ENCODE data around the gene USP31. TPM values are rescaled to one million over a fixed set of nuclear protein-coding genes. Genes with fewer than 3 reads are reported as not detected.

Gene USP31
- total and polyA plus RNA-seq, 2 of the 8 experiments (the other 6 are each of a cell fraction or from before 2014, with no cell fraction given), result 6.7 to 19.0 TPM

- H3K4me2 ChIP-seq (ENCODE audit: insufficient read depth in 1 of 2, low read depth in 2 of 2, low read length in 2 of 2), result peak overlapping the region; percentile 83 to 92
- peaks cover 8% of the 10 kb centered on the region; the same call in 1 of the 2 replicates for H3K23me2 ChIP-seq (ENCODE audit: low read depth, low read length)
- no peak overlapping the region for H3K14ac ChIP-seq (ENCODE audit: insufficient read length)
- H3K4me1 ChIP-seq (replicated peaks in 1 of 4; ENCODE audit: control insufficient read depth in 3 of 4, insufficient read depth in 4 of 4, low read length in 3 of 4), result peaks cover 0 to 8% (median 4%) of the 10 kb centered on the region in 4 experiments; a peak in 4 of 7 replicates
- no peak overlapping the region for H2BK5ac ChIP-seq (ENCODE audit: low read depth, low read length)
- no peaks in the 10 kb centered on the region for H3K79me1 ChIP-seq (ENCODE audit: low read depth, low read length)
- no peak overlapping the region for H2BK15ac ChIP-seq (ENCODE audit: low read length)
- no peak overlapping the region for H3K23ac ChIP-seq (ENCODE audit: insufficient read length)
- FAIRE-seq (no peak), DNase-seq (ENCODE audit: low read depth in 1 of 2, low spot score in 2 of 2) (peak; percentile 84 to 98)
- H4K8ac ChIP-seq (ENCODE audit: extremely low read depth, insufficient read depth, low read length), result no peak overlapping the region
- H3K18ac ChIP-seq (ENCODE audit: extremely low read depth, low read length), result no peak overlapping the region
- H3K9ac ChIP-seq (replicated peaks in 1 of 4; ENCODE audit: extremely low read depth in 1 of 4, low read depth in 3 of 4, low read length in 3 of 4), result no peak overlapping the region
- H3K4ac ChIP-seq (replicated peaks; ENCODE audit: insufficient read length, low read depth, low read length), result no peak overlapping the region
- H4K5ac ChIP-seq (ENCODE audit: insufficient read length, low read depth, low read length), result no peak overlapping the region
- H2BK120ac ChIP-seq (replicated peaks; ENCODE audit: low read depth, low read length), result no peak overlapping the region
- H4K91ac ChIP-seq (replicated peaks; ENCODE audit: insufficient read length, low read length), result no peak overlapping the region
- no peak overlapping the region for H2BK12ac ChIP-seq (ENCODE audit: low read depth, low read length)
- peaks cover 7 to 23% (median 16%) of the 10 kb centered on the region in 4 experiments for H3K27me3 ChIP-seq (replicated peaks in 1 of 4; ENCODE audit: control insufficient read depth in 3 of 4, extremely low read depth in 1 of 4, insufficient read depth in 3 of 4, low read length in 3 of 4)
- POLR2A ChIA-PET (ENCODE audit: partially characterized antibody), result no interaction called here
- CTCF ChIA-PET (ENCODE audit: partially characterized antibody), result interaction anchor here (0.6 to 14.8 kb wide), 19 partner anchors 9 to 1485 kb away, joined by 3 to 178 read pairs (median 4); partner anchors contain the start of gene SCNN1B
- no peak overlapping the region for H2AK5ac ChIP-seq (ENCODE audit: low read depth, low read length)
- no peaks in the 10 kb centered on the region for H3K9me3 ChIP-seq (ENCODE audit: insufficient read depth in 2 of 2, low read depth in 1 of 2, low read length in 1 of 2)
- peak overlapping the region; percentile 87; the same call in 1 of the 2 replicates for H2AFZ ChIP-seq (ENCODE audit: low read length)
- WGBS, 2 experiments (ENCODE audit: extremely low coverage in 1 of 2, insufficient coverage in 1 of 2, insufficient read length in 1 of 2, insufficient replicate concordance in 2 of 2, low coverage in 1 of 2, low lambda C conversion rate in 2 of 2, missing lambda C conversion rate in 1 of 2), result 9% methylated on average over 22 of the region's 33 CpGs; no CpG with 5 or more reads in 1 of the 2 experiments
- H3K4me3 ChIP-seq (ENCODE audit: extremely low read depth in 1 of 4, insufficient read depth in 2 of 4, low read depth in 3 of 4, low read length in 4 of 4), result peak overlapping the region; percentile 35 to 68 (median 55); a peak in 7 of 8 replicates
- no peak overlapping the region for H3K56ac ChIP-seq (replicated peaks; ENCODE audit: insufficient read length, low read depth, low read length)
- no peaks in the 10 kb centered on the region for H3K36me3 ChIP-seq (ENCODE audit: control insufficient read depth in 2 of 4, insufficient read depth in 4 of 4, low read length in 3 of 4)
- H3K27ac ChIP-seq (ENCODE audit: low read depth, low read length), result no peak overlapping the region
- no peak overlapping the region for H2BK20ac ChIP-seq (ENCODE audit: low read length)
- H4K20me1 ChIP-seq (replicated peaks in 1 of 2; ENCODE audit: control insufficient read depth in 1 of 2, insufficient read depth in 2 of 2, low read length in 2 of 2), result no peaks in the 10 kb centered on the region
- H3K79me2 ChIP-seq (ENCODE audit: control insufficient read depth in 1 of 2, insufficient read depth in 2 of 2, low read length in 2 of 2), result no peaks in the 10 kb centered on the region
- peak; percentile 96 to 99 (median 97) for TF ChIP-seq CTCF (IDR thresholded peaks at IDR 0.05; ENCODE audit: control extremely low read depth in 1 of 3, insufficient read depth in 1 of 3, low read depth in 1 of 3, low read length in 3 of 3)
- no peak for TF ChIP-seq SAP30 (IDR thresholded peaks at IDR 0.05; ENCODE audit: insufficient read depth, insufficient replicate concordance, low read length)
- no peak for TF ChIP-seq KDM5A (IDR thresholded peaks at IDR 0.05; ENCODE audit: low read length)
- TF ChIP-seq ATF2 (IDR thresholded peaks at IDR 0.05; ENCODE audit: low read length), result no peak
- no peak for TF ChIP-seq HDAC2 (IDR thresholded peaks at IDR 0.05; ENCODE audit: borderline replicate concordance in 1 of 2, low read depth in 2 of 2, low read length in 2 of 2)
- TF ChIP-seq SIN3A (conservative IDR thresholded peaks at IDR 0.05 in 1 of 2, IDR thresholded peaks at IDR 0.05 in 1 of 2; ENCODE audit: low read depth in 1 of 2, low read length in 2 of 2), result no peak
- no peak for TF ChIP-seq SP2 (IDR thresholded peaks at IDR 0.05; ENCODE audit: low read length)
- TF ChIP-seq SRF (IDR thresholded peaks at IDR 0.05; ENCODE audit: low read depth, low read length), result no peak
Observed at GRCh38 chr16:23182206-23182678, 33.0 kb upstream of the USP31 start.
